Measurements from ENCODE around the gene RPS6KB2. TPM values are rescaled to one million over a fixed set of nuclear protein-coding genes. Genes with fewer than 3 reads are reported as not detected.

RPS6KB2 gene
- total RNA-seq, 1 experiment from 2014 or later: 58.8 TPM

DNA sequence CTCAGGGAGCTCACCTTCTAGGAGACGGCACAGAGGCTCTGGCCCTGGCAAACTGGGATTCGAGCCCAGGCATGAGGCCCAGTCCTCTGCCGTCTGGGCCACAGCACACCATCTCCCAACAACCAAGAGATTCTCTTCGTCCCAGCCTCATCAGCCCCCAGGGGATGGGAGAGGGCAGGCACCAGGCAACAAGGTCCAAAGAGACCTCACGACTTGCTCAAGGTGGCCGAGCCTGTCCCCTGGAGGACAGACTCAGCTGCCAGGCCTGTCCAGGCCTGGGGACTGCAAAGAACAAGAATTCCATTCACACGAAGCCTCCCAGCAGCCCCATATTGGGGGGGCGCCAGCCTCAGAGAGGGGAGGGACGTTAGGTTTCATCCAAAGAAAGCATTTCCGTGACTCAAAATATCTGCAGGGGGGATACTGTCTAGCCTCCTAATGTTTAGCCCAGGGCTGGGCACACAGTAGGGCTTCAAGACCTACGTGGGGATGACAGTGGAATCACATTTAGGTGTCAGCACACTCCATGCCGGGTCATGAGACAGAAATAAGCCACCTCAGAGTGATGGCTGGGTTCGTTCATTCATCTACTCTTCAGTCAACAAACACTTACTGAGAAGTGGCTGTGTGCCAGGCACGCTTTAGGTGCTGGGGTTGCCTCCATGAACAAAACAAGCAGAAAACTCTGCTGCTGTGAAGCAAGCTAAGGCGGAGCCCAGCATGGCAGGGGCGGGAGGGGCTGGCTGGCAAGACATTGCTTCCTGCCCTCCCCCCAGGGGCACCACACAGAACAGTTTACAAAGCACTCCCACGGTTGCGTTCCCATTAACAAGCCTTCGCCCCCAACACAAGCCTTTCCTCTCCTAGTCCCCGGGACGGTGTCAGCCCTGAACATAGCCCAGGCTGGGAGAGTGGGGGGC lies 11.6 kb upstream of the RPS6KB2 start:
- CTCF ChIA-PET: interaction anchor here (1.0 kb wide), 1 partner anchor 15 kb away, joined by 4 read pairs; the partner anchor contains the start of gene PPP1CA

DNA sequence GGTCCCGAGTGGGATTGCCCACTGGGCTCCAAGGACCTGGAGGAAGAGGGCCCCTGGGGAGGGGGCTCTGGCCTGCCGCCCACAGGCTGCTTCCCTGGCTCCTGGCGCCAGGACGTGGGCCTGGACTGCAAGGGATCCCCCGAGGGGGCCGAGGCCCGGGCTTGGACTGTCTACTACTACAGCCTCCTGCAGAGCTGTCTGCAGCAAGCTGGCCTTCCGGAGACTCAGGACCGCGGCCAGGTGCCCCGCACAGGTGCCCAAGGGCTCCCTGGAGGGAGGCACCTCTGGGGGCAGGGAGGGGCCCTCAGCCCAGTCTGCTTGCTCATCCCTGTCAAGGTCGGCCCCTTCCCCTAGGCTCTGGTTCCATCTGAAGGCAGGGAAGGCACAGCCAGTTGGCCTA lies 10.9 kb upstream of the RPS6KB2 start:
- Histone ChIP-seq H3K27me3 (replicated peaks; ENCODE audit: insufficient read depth, low read depth, low read length, poor library complexity) (no peaks in the 10 kb centered on the region), H3K4me1 (ENCODE audit: insufficient read depth, low read length, poor library complexity, severe bottlenecking) (peaks cover 36% of the 10 kb centered on the region), H3K9me3 (ENCODE audit: low read depth, low read length, poor library complexity, severe bottlenecking) (no peaks in the 10 kb centered on the region), H3K4me3 (ENCODE audit: low read depth, low read length, poor library complexity, severe bottlenecking) (no peak overlapping the region), H3K27ac (ENCODE audit: low read depth, low read length, poor library complexity, severe bottlenecking) (peak overlapping the region; percentile 27), H3K36me3 (ENCODE audit: insufficient read depth, low read length, poor library complexity, severe bottlenecking) (no peaks in the 10 kb centered on the region)
- BruUV-seq (replicated peaks): no TSS peak
- ChIA-PET POLR2A (ENCODE audit: low non-redundant PET) (no interaction called here), CTCF (interaction anchor here (0.6 to 1.0 kb wide), 2 partner anchors 16 to 147 kb away, joined by 3 to 4 read pairs; partner anchors contain the start of gene PPP1CA)
- no peak for DNase-seq (ENCODE audit: low spot score)
- intact Hi-C loops (cut with micrococcal nuclease; ENCODE audit: unreplicated experiment): no loop called here
- TF ChIP-seq EZH2 (IDR thresholded peaks at IDR 0.05; ENCODE audit: borderline replicate concordance, low read depth, low read length, poor library complexity, severe bottlenecking): no peak

More for the DNA sequence above, 11.6 kb upstream of the RPS6KB2 start:
- Histone ChIP-seq H3K27me3 (replicated peaks; ENCODE audit: insufficient read depth, low read depth, low read length, poor library complexity) (no peaks in the 10 kb centered on the region), H3K27ac (ENCODE audit: low read depth, low read length, poor library complexity, severe bottlenecking) (peak overlapping the region; percentile 27), H3K9me3 (ENCODE audit: low read depth, low read length, poor library complexity, severe bottlenecking) (no peaks in the 10 kb centered on the region), H3K36me3 (ENCODE audit: insufficient read depth, low read length, poor library complexity, severe bottlenecking) (no peaks in the 10 kb centered on the region), H3K4me1 (ENCODE audit: insufficient read depth, low read length, poor library complexity, severe bottlenecking) (peaks cover 36% of the 10 kb centered on the region), H3K4me3 (ENCODE audit: low read depth, low read length, poor library complexity, severe bottlenecking) (no peak overlapping the region)
- POLR2A ChIA-PET (ENCODE audit: low non-redundant PET): no interaction called here
- peak; percentile 92 for DNase-seq (ENCODE audit: low spot score)
- TF ChIP-seq, protein P1, sequence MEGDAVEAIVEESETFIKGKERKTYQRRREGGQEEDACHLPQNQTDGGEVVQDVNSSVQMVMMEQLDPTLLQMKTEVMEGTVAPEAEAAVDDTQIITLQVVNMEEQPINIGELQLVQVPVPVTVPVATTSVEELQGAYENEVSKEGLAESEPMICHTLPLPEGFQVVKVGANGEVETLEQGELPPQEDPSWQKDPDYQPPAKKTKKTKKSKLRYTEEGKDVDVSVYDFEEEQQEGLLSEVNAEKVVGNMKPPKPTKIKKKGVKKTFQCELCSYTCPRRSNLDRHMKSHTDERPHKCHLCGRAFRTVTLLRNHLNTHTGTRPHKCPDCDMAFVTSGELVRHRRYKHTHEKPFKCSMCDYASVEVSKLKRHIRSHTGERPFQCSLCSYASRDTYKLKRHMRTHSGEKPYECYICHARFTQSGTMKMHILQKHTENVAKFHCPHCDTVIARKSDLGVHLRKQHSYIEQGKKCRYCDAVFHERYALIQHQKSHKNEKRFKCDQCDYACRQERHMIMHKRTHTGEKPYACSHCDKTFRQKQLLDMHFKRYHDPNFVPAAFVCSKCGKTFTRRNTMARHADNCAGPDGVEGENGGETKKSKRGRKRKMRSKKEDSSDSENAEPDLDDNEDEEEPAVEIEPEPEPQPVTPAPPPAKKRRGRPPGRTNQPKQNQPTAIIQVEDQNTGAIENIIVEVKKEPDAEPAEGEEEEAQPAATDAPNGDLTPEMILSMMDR (conservative IDR thresholded peaks at IDR 0.05; ENCODE audit: low read depth, low read length): no peak
- TF ChIP-seq EZH2 (IDR thresholded peaks at IDR 0.05; ENCODE audit: borderline replicate concordance, low read depth, low read length, poor library complexity, severe bottlenecking): no peak
- intact Hi-C loops (cut with micrococcal nuclease; ENCODE audit: unreplicated experiment): no loop called here
- no TSS peak for BruUV-seq (replicated peaks)

DNA sequence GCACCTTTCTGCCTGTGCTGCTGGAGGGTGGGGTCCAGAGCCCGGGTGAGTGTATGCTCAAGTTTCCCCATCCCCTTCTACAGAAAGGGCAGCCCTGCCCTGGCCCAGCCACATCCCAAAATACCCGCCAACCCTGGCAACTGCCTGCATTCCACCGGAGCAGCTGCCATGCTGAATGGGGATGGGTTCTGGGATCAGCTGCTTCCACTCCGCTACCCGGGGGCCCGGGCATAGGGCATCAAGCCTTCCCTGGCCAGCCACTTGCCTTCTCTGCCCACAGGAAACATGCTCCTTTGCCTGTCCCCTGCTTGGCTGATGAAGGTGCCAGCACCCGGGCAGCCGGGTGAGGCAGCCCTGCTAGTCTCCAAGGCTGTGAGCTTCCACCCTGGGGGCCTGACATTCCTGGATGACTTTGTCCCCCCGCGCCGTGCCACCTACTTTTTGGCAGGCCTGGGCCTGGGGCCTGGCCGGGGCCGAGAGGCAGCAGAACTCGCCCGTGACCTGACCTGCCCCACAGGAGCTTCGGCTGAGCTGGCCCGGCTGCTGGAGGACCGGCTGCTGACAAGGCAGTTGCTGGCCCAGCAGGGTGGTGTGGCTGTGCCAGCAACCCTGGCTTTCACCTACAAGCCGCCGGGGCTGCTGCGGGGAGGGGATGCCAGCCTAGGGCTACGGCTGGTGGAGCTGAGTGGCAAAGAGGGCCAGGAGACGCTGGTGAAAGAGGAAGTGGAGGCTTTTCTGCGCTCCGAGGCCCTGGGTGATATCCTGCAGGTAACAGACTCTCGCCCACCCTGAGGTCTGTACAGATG lies 9.6 kb upstream of the RPS6KB2 start:
- H3K4me3 ChIP-seq (ENCODE audit: low read depth, low read length, poor library complexity, severe bottlenecking): no peak overlapping the region
- H3K4me1 ChIP-seq (ENCODE audit: insufficient read depth, low read length, poor library complexity, severe bottlenecking): peaks cover 36% of the 10 kb centered on the region
- no peaks in the 10 kb centered on the region for H3K36me3 ChIP-seq (ENCODE audit: insufficient read depth, low read length, poor library complexity, severe bottlenecking)
- POLR2A ChIA-PET (ENCODE audit: low non-redundant PET): no interaction called here
- no TSS peak for BruUV-seq (replicated peaks)
- CTCF ChIA-PET: no interaction called here
- intact Hi-C loops (cut with micrococcal nuclease; ENCODE audit: unreplicated experiment): no loop called here
- H3K27ac ChIP-seq (ENCODE audit: low read depth, low read length, poor library complexity, severe bottlenecking): no peak overlapping the region
- TF ChIP-seq EZH2 (IDR thresholded peaks at IDR 0.05; ENCODE audit: borderline replicate concordance, low read depth, low read length, poor library complexity, severe bottlenecking): no peak
- TF ChIP-seq, protein P1 (conservative IDR thresholded peaks at IDR 0.05; ENCODE audit: low read depth, low read length): no peak
- H3K9me3 ChIP-seq (ENCODE audit: low read depth, low read length, poor library complexity, severe bottlenecking): no peaks in the 10 kb centered on the region
- DNase-seq (ENCODE audit: low spot score): no peak
- no peaks in the 10 kb centered on the region for H3K27me3 ChIP-seq (replicated peaks; ENCODE audit: insufficient read depth, low read depth, low read length, poor library complexity)
